Measurements from ENCODE around the gene CFAP74.

CFAP74 gene

GRCh38 chr1:2003541-2004131 lies at the start of gene CFAP74:
TSS of gene CFAP74 (minus strand) at chr1:2003786. CDS start at chr1:1990956, 12,830 bp downstream.
- peak; percentile 66 for DNase-seq

- DNase-seq, result no peak
Measured at GRCh38 chr1:2053217-2053616, 49.6 kb upstream of the CFAP74 start.

GRCh38 chr1:2052756-2053155 lies 49.2 kb upstream of the CFAP74 start:
- no peak for DNase-seq

- DNase-seq, result no peak
Measured at GRCh38 chr1:2052054-2052679, 48.6 kb upstream of the CFAP74 start.

- no peak for DNase-seq
Measured at GRCh38 chr1:2050793-2051682, 47.5 kb upstream of the CFAP74 start.

- DNase-seq, result peak; percentile 36
Measured at GRCh38 chr1:2050461-2050792, 46.8 kb upstream of the CFAP74 start.

GRCh38 chr1:2049718-2050431 lies 46.3 kb upstream of the CFAP74 start, which contains the start of gene PRKCZ:
TSS of gene PRKCZ (plus strand) at chr1:2050411. CDS start at chr1:2050631, 220 bp downstream.
- peak; percentile 78 for DNase-seq

GRCh38 chr1:2049225-2049717 lies 45.7 kb upstream of the CFAP74 start:
- DNase-seq, result peak; percentile 75

- DNase-seq, result no peak
Measured at GRCh38 chr1:2047749-2048729, 44.5 kb upstream of the CFAP74 start.

- DNase-seq, result no peak
Measured at GRCh38 chr1:2046953-2047748, 43.6 kb upstream of the CFAP74 start.

GRCh38 chr1:2046174-2046917 lies 42.8 kb upstream of the CFAP74 start:
- DNase-seq, result no peak

GRCh38 chr1:2045468-2046173 lies 42.0 kb upstream of the CFAP74 start:
- no peak for DNase-seq

GRCh38 chr1:2044510-2045319 lies 41.1 kb upstream of the CFAP74 start:
- peak; percentile 18 for DNase-seq

- DNase-seq, result no peak
Measured at GRCh38 chr1:2043886-2044285, 40.3 kb upstream of the CFAP74 start.

- DNase-seq, result no peak
Measured at GRCh38 chr1:2042830-2043773, 39.5 kb upstream of the CFAP74 start.

GRCh38 chr1:2041887-2042286 lies 38.3 kb upstream of the CFAP74 start:
- DNase-seq, result no peak

- no peak for DNase-seq
Measured at GRCh38 chr1:2041305-2041704, 37.7 kb upstream of the CFAP74 start.

Measured in DMS79 (cell line).